OCI-M2 (cell line): ENCODE results near the gene WDHD1.
"Not testable (repeated sequence)": the region's sequence is repeated elsewhere in the genome, so short reads cannot be mapped to it uniquely, and the experiment has no call there.

Experiments
- DNase-seq: peaks from one replicate; lab custom pipeline; 2025; ENCODE audit not compliant: unreplicated experiment; lab: John Stamatoyannopoulos, UW

The WDHD1 gene

GRCh38 chr14:54967496-54967895 lies 59.4 kb downstream of the WDHD1 start:
- DNase-seq = no peak

GRCh38 chr14:54955143-54955542 lies 71.8 kb downstream of the WDHD1 start:
- no peak for DNase-seq

- DNase-seq = not testable (repeated sequence)
Observed at GRCh38 chr14:54953609-54954008, 73.3 kb downstream of the WDHD1 start.

- DNase-seq = not testable (repeated sequence)
Observed at GRCh38 chr14:54952803-54953202, 74.1 kb downstream of the WDHD1 start.

- DNase-seq = no peak
Observed at GRCh38 chr14:54947230-54947629, 79.7 kb downstream of the WDHD1 start.

GRCh38 chr14:54946500-54946899 lies 80.4 kb downstream of the WDHD1 start:
- DNase-seq = no peak

GRCh38 chr14:54944737-54945391 lies 82.0 kb downstream of the WDHD1 start:
- DNase-seq = no peak

GRCh38 chr14:54942913-54943312 lies 84.0 kb downstream of the WDHD1 start:
- DNase-seq = no peak

- DNase-seq = no peak
Observed at GRCh38 chr14:54936816-54937215, 90.1 kb downstream of the WDHD1 start.

- DNase-seq = no peak
Observed at GRCh38 chr14:54935958-54936357, 90.9 kb downstream of the WDHD1 start.

GRCh38 chr14:54935100-54935499 lies 91.8 kb downstream of the WDHD1 start:
- DNase-seq = no peak

GRCh38 chr14:54933006-54933405 lies 93.9 kb downstream of the WDHD1 start:
- DNase-seq = no peak

GRCh38 chr14:54931598-54932340 lies 95.1 kb downstream of the WDHD1 start:
- DNase-seq = no peak

- DNase-seq = no peak
Observed at GRCh38 chr14:54931101-54931500, 95.8 kb downstream of the WDHD1 start.

- DNase-seq = no peak
Observed at GRCh38 chr14:54929556-54929955, 97.3 kb downstream of the WDHD1 start.

- DNase-seq = no peak
Observed at GRCh38 chr14:54928216-54928615, 98.7 kb downstream of the WDHD1 start.

GRCh38 chr14:54927551-54927950 lies 99.3 kb downstream of the WDHD1 start:
- no peak for DNase-seq

GRCh38 chr14:54926570-54926969 lies 100.3 kb downstream of the WDHD1 start:
- not testable (repeated sequence) for DNase-seq

- DNase-seq = no peak
Observed at GRCh38 chr14:54922598-54922997, 104.3 kb downstream of the WDHD1 start.

- DNase-seq = no peak
Observed at GRCh38 chr14:54920052-54920451, 106.8 kb downstream of the WDHD1 start.

GRCh38 chr14:54919330-54919729 lies 107.6 kb downstream of the WDHD1 start:
- no peak for DNase-seq

GRCh38 chr14:54918427-54918826 lies 108.5 kb downstream of the WDHD1 start:
- DNase-seq = no peak

- DNase-seq = no peak
Observed at GRCh38 chr14:54916101-54916500, 110.8 kb downstream of the WDHD1 start.
